Effector CD8-positive, alpha-beta T cell (primary cell): ENCODE results near the gene PRODH.
"Not testable (repeated sequence)": the region's sequence is repeated elsewhere in the genome, so short reads cannot be mapped to it uniquely, and the experiment has no call there.

Experiments
- DNase-seq: peaks from one replicate; lab custom pipeline; 2025; lab: John Stamatoyannopoulos, UW

Gene PRODH

GRCh38 chr22:18906410-18906745 lies 29.7 kb downstream of the PRODH start:
- DNase-seq: not testable (repeated sequence)

- DNase-seq: no peak
Measured at GRCh38 chr22:18905540-18906409, 30.3 kb downstream of the PRODH start, which contains the start of gene DGCR6. Gene DGCR6, plus strand, starts transcription at chr22:18906320. Its CDS starts 55 bp downstream, at chr22:18906375.

- not testable (repeated sequence) for DNase-seq
Measured at GRCh38 chr22:18896037-18896657, 39.9 kb downstream of the PRODH start.

GRCh38 chr22:18893775-18894174 lies 42.3 kb downstream of the PRODH start:
- not testable (repeated sequence) for DNase-seq

- DNase-seq: not testable (repeated sequence)
Measured at GRCh38 chr22:18890510-18891192, 45.4 kb downstream of the PRODH start.

GRCh38 chr22:18888115-18888514 lies 48.0 kb downstream of the PRODH start:
- no peak for DNase-seq

- DNase-seq: not testable (repeated sequence)
Measured at GRCh38 chr22:18884465-18884864, 51.6 kb downstream of the PRODH start.

- not testable (repeated sequence) for DNase-seq
Measured at GRCh38 chr22:18881260-18881659, 54.8 kb downstream of the PRODH start.
